ENCODE results near the gene CELA3A.
"Not testable (repeated sequence)": the region's sequence is repeated elsewhere in the genome, so short reads cannot be mapped to it uniquely, and the experiment has no call there.

GRCh38 chr1:21992186-21992585 is 9.3 kb upstream of the CELA3A start:
- not testable (repeated sequence) for TF ChIP-seq CTCF, POLR2A (IDR thresholded peaks at IDR 0.05)

Data from esophagus squamous epithelium (tissue), 4 donors.